K562 (cell line): ENCODE data around the gene LHX5. TPM values are rescaled to one million over a fixed set of nuclear protein-coding genes. Genes with fewer than 3 reads are reported as not detected.

Experiments used
- ATF7 ChIP-seq: fragments of 450-650 bp; IDR thresholded peaks from 2 replicates; pipeline ENCODE4 v1.7.1; 2014; ENCODE audit warnings: mild to moderate bottlenecking, moderate library complexity
- CC2D1A ChIP-seq: fragments of 450-650 bp; IDR thresholded peaks from 2 replicates; pipeline ENCODE4 v1.6.1; 2017; ENCODE audit warnings: mild to moderate bottlenecking
- EHMT2 ChIP-seq: fragments of 450-650 bp; IDR thresholded peaks from 2 replicates; pipeline ENCODE4 v1.6.1; 2018; ENCODE audit warnings: antibody characterized with exemption
- ESRRA ChIP-seq: fragments of 450-650 bp; IDR thresholded peaks from 2 replicates; pipeline ENCODE4 v1.6.1; 2014; ENCODE audit warnings: low read depth, mild to moderate bottlenecking, moderate library complexity, borderline replicate concordance
- ETV5 ChIP-seq: sonication (generic); formaldehyde crosslinking; IDR thresholded peaks from 2 replicates; pipeline ENCODE4 v1.4.0; 2020; ENCODE audit warnings: low read depth, mild to moderate bottlenecking, missing genetic modification reagents
- FOXP4 ChIP-seq: sonication (generic); formaldehyde crosslinking; IDR thresholded peaks from 2 replicates; pipeline ENCODE4 v1.8.0; 2022; ENCODE audit warnings: mild to moderate bottlenecking, missing genetic modification reagents, borderline replicate concordance
- GMEB1 ChIP-seq: fragments of 250-450 bp; sonication (Bioruptor Pico); IDR thresholded peaks from 2 replicates; pipeline ENCODE4 v1.4.0; 2020; ENCODE audit warnings: mild to moderate bottlenecking
- HDAC2 ChIP-seq: fragments of 450-650 bp; IDR thresholded peaks from 2 replicates; pipeline ENCODE4 v1.6.1; 2016; ENCODE audit warnings: mild to moderate bottlenecking
- MCM3 ChIP-seq: fragments of 450-650 bp; IDR thresholded peaks from 2 replicates; pipeline ENCODE4 v1.6.1; 2016
- MCM5 ChIP-seq: fragments of 450-650 bp; IDR thresholded peaks from 2 replicates; pipeline ENCODE4 v1.6.1; 2016; ENCODE audit warnings: low read depth
- POLR2B ChIP-seq: fragments of 450-650 bp; IDR thresholded peaks from 2 replicates; pipeline ENCODE4 v1.6.1; 2018; ENCODE audit warnings: low read depth; ENCODE audit not compliant: partially characterized antibody
- RCOR1 ChIP-seq, 2 experiments: IDR thresholded peaks; 2 replicates each; pipeline ENCODE4 v1.6.1; 2012; ENCODE audit warnings: low read depth in 2 of 2, low read length in 2 of 2, borderline replicate concordance in 1 of 2, improper control_type of control experiment in 1 of 2
- SNIP1 ChIP-seq: fragments of 450-650 bp; IDR thresholded peaks from 2 replicates; pipeline ENCODE4 v1.7.1; 2017; ENCODE audit warnings: low read depth, mild to moderate bottlenecking
- XRCC5 ChIP-seq: fragments of 200-400 bp; formaldehyde crosslinking; IDR thresholded peaks from 2 replicates; pipeline ENCODE4 v1.6.1; 2017; ENCODE audit warnings: low read depth, mild to moderate bottlenecking, low read length
- ZNF146 ChIP-seq: IDR thresholded peaks from one replicate; pipeline ENCODE4 v1.6.1; 2018; ENCODE audit warnings: missing compliant biosample characterization; ENCODE audit not compliant: unreplicated experiment
- ZNF212 ChIP-seq: fragments of 450-650 bp; formaldehyde crosslinking; IDR thresholded peaks from 2 replicates; pipeline ENCODE4 v1.4.0; 2020; ENCODE audit warnings: mild to moderate bottlenecking
- ZNF354B ChIP-seq: fragments of 250-450 bp; sonication (Bioruptor Pico); IDR thresholded peaks from 2 replicates; pipeline ENCODE4 v1.4.0; 2020
- ZNF77 ChIP-seq: fragments of 250-450 bp; sonication (Bioruptor Pico); IDR thresholded peaks from 2 replicates; pipeline ENCODE4 v1.5.0; 2020
- ZNF780A ChIP-seq: fragments of 250-450 bp; sonication (Bioruptor Pico); IDR thresholded peaks from 2 replicates; pipeline ENCODE4 v1.5.0; 2021; ENCODE audit warnings: mild to moderate bottlenecking
- ZNF785 ChIP-seq: fragments of 250-450 bp; sonication (Bioruptor Pico); IDR thresholded peaks from 2 replicates; pipeline ENCODE4 v1.4.0; 2020; ENCODE audit warnings: mild to moderate bottlenecking
- polyA plus RNA-seq, 8 experiments: library from polyadenylated mRNA; depleted of rRNA in 4 of 8; stranded (reverse) in 5 of 8; unstranded in 3 of 8; fragments of >200 nt; fragmentation: Nextera tagmentation in 2 of 8; fragmentation: Illumina TruSeq in 1 of 8; extraction: Ambion mirVana in 2 of 8; extraction: Trizol in 1 of 8; gene quantifications; 2 replicates each; pipeline versions ENCODE4 v1.2.1 to v1.2.3, GENCODE V29; 2011 to 2014; ENCODE audit warnings: inconsistent platforms in 1 of 8, missing spikeins in 1 of 8
- total RNA-seq, 7 experiments: library from RNA; depleted of rRNA in 6 of 7; stranded (reverse); fragments of >200 nt in 6 of 7; fragmentation: Illumina TruSeq in 2 of 7; extraction: Trizol in 2 of 7; gene quantifications; 2 replicates each; pipeline versions ENCODE4 v1.2.1 to v1.2.3, GENCODE V29; 2011 to 2021; ENCODE audit warnings: low replicate concordance in 1 of 7
- TF ChIP-seq, protein P1 (sequence below), 2 experiments: IDR thresholded peaks; 2 replicates each; pipeline ENCODE4 v1.6.1; 2011; ENCODE audit warnings: borderline replicate concordance in 1 of 2, control low read depth in 1 of 2, low read depth in 1 of 2, low read length in 1 of 2, mild to moderate bottlenecking in 1 of 2, mixed read lengths in 1 of 2, moderate library complexity in 1 of 2; ENCODE audit not compliant: insufficient read depth in 1 of 2, insufficient read length in 1 of 2, poor library complexity in 1 of 2, severe bottlenecking in 1 of 2; ENCODE audit errors: extremely low read depth in 1 of 2
- TF ChIP-seq, protein P2 (sequence below): fragments of 450-650 bp; IDR thresholded peaks from 2 replicates; pipeline ENCODE4 v1.6.1; 2016

Gene LHX5
- total and polyA plus RNA-seq, 9 of the 15 experiments (the other 6 are each of a cell fraction or from before 2014, with no cell fraction given) = 0.04 to 0.17 (median 0.05) TPM; not detected in 6

DNA sequence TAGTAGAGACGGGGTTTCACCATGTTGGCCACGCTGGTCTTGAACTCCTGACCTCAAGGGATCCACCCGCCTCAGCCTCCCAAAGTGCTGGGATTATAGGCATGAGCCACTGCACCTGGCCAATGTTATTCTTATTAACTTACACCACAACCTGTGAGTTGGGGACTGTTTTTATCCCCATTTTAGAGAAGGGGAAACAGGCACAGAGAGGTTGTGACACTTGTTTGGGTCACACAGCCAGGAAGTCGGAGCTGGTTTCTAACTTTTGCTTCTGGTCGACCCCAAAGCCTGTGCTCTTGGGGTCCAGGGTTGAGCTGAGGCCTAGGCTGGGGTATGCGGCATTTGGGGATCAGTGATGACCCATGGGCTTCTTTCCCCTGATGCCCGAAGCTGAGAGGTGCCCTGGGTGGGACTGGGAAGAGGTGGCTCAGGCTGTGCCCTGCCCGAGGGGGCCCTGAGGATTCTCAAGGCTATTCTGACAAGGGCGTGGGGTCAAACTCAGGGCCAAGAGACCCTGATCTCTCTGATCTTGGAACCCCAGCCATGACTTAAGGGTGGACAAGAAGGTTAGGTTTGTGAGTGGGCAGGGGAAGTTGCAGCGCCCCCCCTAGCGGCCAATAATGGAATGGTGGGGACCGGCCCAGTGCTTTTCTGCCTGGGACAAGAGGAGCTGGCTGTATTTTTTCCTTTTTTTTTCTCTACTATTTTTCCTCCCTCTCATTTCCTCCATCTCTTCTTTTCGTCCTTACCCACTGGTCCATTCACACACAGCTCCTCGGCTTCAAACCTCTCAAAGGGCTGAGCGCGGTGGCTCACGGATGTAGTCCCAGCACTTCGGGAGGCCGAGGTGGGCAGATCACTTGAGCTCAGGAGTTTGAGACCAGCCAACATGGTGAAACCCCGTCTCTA is 46.5 kb downstream of the LHX5 start (continued):
- TF ChIP-seq ESRRA = no peak
- no peak for TF ChIP-seq ZNF212
- TF ChIP-seq MCM5 = no peak
- no peak for TF ChIP-seq EHMT2
- TF ChIP-seq XRCC5 = peak; percentile 93
- TF ChIP-seq ZNF354B (CRISPR knock-in tag) = no peak
- TF ChIP-seq FOXP4 = no peak
- no peak for TF ChIP-seq ZNF785
- no peak for TF ChIP-seq MCM3
- TF ChIP-seq ZNF77 = no peak
- no peak for TF ChIP-seq GMEB1
- TF ChIP-seq ETV5 = 0 out of 2 replicates have a peak, but pooled peaks have one; percentile 66
- no peak for TF ChIP-seq ATF7
- TF ChIP-seq, protein P1, sequence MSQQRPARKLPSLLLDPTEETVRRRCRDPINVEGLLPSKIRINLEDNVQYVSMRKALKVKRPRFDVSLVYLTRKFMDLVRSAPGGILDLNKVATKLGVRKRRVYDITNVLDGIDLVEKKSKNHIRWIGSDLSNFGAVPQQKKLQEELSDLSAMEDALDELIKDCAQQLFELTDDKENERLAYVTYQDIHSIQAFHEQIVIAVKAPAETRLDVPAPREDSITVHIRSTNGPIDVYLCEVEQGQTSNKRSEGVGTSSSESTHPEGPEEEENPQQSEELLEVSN (IDR thresholded peaks at IDR 0.05; ENCODE audit: borderline replicate concordance in 1 of 2, extremely low read depth in 1 of 2, insufficient read depth in 1 of 2, insufficient read length in 1 of 2, low read depth in 1 of 2, low read length in 1 of 2, poor library complexity in 1 of 2, severe bottlenecking in 1 of 2) = no peak
- TF ChIP-seq SNIP1 = no peak
- 0 out of 4 replicates have a peak, but pooled peaks of 1 of the 2 experiments have one; percentile 48 for TF ChIP-seq RCOR1 (IDR thresholded peaks at IDR 0.05; ENCODE audit: borderline replicate concordance in 1 of 2, low read depth in 2 of 2, low read length in 2 of 2)
- TF ChIP-seq ZNF146 (CRISPR knock-in tag) = no peak
- TF ChIP-seq, protein P2, sequence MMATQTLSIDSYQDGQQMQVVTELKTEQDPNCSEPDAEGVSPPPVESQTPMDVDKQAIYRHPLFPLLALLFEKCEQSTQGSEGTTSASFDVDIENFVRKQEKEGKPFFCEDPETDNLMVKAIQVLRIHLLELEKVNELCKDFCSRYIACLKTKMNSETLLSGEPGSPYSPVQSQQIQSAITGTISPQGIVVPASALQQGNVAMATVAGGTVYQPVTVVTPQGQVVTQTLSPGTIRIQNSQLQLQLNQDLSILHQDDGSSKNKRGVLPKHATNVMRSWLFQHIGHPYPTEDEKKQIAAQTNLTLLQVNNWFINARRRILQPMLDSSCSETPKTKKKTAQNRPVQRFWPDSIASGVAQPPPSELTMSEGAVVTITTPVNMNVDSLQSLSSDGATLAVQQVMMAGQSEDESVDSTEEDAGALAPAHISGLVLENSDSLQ = no peak
- 0 out of 2 replicates have a peak, but pooled peaks have one; percentile 29 for TF ChIP-seq CC2D1A
- no peak for TF ChIP-seq ZNF780A
- no peak for TF ChIP-seq POLR2B
- TF ChIP-seq HDAC2 = peak; percentile 80
